Pancreas (tissue), 10 donors: ENCODE results near the gene SH3BP4. TPM values are rescaled to one million over a fixed set of nuclear protein-coding genes. Genes with fewer than 3 reads are reported as not detected.

ENCODE experiments used
- ATAC-seq, 4 donors: fragments of 200-7000 bp; cut with Tn5 transposase; one replicate each; pipeline versions ENCODE4 v1.8.0 to v1.9.1; 2020; ENCODE audit warnings: mild to moderate bottlenecking in 4 of 4, moderate library complexity in 4 of 4
- DNase-seq, 6 donors: peaks; one replicate each; pipeline ENCODE4 v3.0.0-alpha.2; 2020
- FAIRE-seq: peaks from 2 replicates; lab custom pipeline; 2012; peaks lifted over from hg19 to GRCh38; lab: Jason Lieb, UNC
- H3K27ac ChIP-seq, 4 donors: fragments of 200-600 bp; sonication (generic); 1 replicate in 3 of 4; 2 replicates in 1 of 4; pipeline versions ENCODE4 v1.5.0 to v1.8.0; 2020
- H3K27me3 ChIP-seq, 4 donors: fragments of 200-600 bp; one replicate each; pipeline ENCODE4 v1.8.0; 2021
- H3K36me3 ChIP-seq, 3 donors: fragments of 200-600 bp; sonication (generic) in 1 of 3; one replicate each; pipeline versions ENCODE4 v1.5.0 to v1.8.0; 2020 to 2021
- H3K4me1 ChIP-seq, 3 donors: fragments of 200-600 bp; one replicate each; pipeline ENCODE4 v1.8.0; 2021
- H3K4me3 ChIP-seq, 4 donors: fragments of 200-600 bp; sonication (generic) in 2 of 4; one replicate each; pipeline versions ENCODE4 v1.5.0 to v1.8.0; 2020 to 2021
- H3K9me3 ChIP-seq, 4 donors: fragments of 200-600 bp; one replicate each; pipeline ENCODE4 v1.8.0; 2021
- WGBS, 2 donors: extraction: QIAGEN DNeasy Blood & Tissue Kit; methylation state at CpG; one replicate each; pipeline ENCODE4 v1.1.7; 2013; 5-methylcytosine and 5-hydroxymethylcytosine counted together
- intact Hi-C, 3 donors: fragments of 100-400 bp; cut with DNase I; formaldehyde crosslinking; loops; one replicate each; pipeline versions ENCODE4 v1.11.1 to v1.14.2; 2022
- polyA plus RNA-seq, 2 donors: library from polyadenylated mRNA; stranded (reverse); fragments of 200-250 nt; gene quantifications; one replicate each; pipeline ENCODE4 v1.2.3, GENCODE V29; 2013
- total RNA-seq, 6 donors: library from RNA; stranded (reverse); fragmentation: NEBNext Ultra II Directional in 4 of 6; extraction: Animal tissue kit (Norgen Biotek cat#: 25700) in 4 of 6; gene quantifications; one replicate each; pipeline versions ENCODE4 v1.2.1 to v1.2.4, GENCODE V29; 2021 to 2023
- TF ChIP-seq, protein P1 (sequence below), 4 donors: fragments of 200-600 bp; sonication (generic) in 3 of 4; IDR thresholded peaks; one replicate each; pipeline versions ENCODE4 v1.5.0 to v1.8.0; 2021; ENCODE audit warnings: antibody characterized with exemption in 4 of 4
- donor health status: healthy with polysubstance abuse.
- donor health status: DM: no; HTN: no; CAD: no; lungs with moderate emphysema.
- donor health status: DM: no; HTN: no; CAD: no.
- donor health status: control.
- donor health status: control.
- donor health status: Bipolar disorder and iron deficiency.
- donor health status: DM: yes; HTN: yes; CAD: no.
- donor health status: DM: no; HTN: no; CAD: no.
- donor health status: DM: no; HTN: no; CAD: no.
- donor health status: DM: yes; HTN: yes; CAD: no.

SH3BP4 gene
- total and polyA plus RNA-seq, 8 donors = 20.5 to 99.7 (median 62.8) TPM

DNA sequence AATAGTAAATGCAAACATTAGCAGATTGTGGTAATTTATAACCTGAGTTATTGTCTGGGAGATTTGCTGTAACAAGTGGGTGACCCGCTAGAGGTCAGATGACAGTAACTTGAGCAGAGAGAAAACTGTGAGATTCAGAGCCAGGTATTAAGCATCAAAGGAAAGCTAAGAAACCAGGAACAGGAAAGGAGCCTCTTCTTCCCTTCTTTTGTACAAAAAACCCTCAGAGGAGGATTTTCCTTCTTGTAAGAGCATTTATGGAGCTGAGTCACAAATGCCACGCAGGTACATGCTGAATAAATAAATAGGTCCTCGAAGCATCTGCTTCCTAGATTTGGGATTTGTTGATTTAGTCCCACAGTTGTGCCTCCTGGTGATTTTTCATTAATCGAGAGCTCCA lies 146.5 kb downstream of the SH3BP4 start:
- Histone ChIP-seq H3K4me3 (no peak overlapping the region), H3K9me3 (no peaks in the 10 kb centered on the region), H3K27ac (peak overlapping the region in 1 of 4 donors; percentile 5), H3K4me1 (peaks cover 0 to 5% (median 4%) of the 10 kb centered on the region in 3 donors), H3K36me3 (no peaks in the 10 kb centered on the region), H3K27me3 (no peaks in the 10 kb centered on the region)
- DNase-seq (no peak), FAIRE-seq (no peak), ATAC-seq (peak in 1 of 4 donors; percentile 20)
- intact Hi-C loops = no loop called here
- TF ChIP-seq, protein P1, sequence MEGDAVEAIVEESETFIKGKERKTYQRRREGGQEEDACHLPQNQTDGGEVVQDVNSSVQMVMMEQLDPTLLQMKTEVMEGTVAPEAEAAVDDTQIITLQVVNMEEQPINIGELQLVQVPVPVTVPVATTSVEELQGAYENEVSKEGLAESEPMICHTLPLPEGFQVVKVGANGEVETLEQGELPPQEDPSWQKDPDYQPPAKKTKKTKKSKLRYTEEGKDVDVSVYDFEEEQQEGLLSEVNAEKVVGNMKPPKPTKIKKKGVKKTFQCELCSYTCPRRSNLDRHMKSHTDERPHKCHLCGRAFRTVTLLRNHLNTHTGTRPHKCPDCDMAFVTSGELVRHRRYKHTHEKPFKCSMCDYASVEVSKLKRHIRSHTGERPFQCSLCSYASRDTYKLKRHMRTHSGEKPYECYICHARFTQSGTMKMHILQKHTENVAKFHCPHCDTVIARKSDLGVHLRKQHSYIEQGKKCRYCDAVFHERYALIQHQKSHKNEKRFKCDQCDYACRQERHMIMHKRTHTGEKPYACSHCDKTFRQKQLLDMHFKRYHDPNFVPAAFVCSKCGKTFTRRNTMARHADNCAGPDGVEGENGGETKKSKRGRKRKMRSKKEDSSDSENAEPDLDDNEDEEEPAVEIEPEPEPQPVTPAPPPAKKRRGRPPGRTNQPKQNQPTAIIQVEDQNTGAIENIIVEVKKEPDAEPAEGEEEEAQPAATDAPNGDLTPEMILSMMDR (IDR thresholded peaks at IDR 0.05) = no peak
- 44 to 45% methylated on average over 4 of the region's 4 CpGs for WGBS, 2 donors

DNA sequence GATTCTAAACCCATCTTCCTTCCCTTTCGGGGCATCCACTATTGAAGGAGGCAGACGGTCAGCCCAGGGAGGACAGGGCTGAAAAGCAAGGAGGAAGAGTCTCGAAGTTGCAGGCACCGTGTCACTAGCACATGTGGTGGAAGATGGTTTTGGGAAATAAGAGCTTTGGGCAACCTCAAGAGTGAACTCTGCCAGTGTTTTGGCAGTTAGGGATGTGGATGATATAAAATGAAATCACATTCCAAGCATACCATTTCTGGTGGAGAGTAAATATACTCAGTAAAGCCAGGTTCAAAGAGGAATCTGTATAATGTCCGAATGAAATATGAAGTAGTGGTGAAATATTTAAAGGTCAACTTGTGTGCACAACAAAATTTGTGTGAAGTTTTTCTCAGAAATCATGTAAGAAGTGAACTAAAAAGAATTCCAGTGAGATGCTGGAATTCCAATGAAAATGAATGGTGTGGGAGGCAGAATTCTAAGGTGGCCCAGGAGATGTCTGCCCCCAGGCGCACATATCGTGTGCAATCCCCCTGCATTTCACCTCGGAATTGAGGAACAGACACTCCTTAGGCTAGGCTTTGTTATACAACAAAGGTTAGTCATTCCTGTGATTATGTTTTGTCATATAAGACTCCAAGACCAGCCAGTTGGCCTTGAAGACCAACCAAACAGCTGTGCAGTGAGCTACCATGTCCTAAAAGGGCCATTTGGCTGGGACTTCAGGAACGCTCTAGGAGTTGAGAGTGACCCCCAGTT lies 147.1 kb downstream of the SH3BP4 start:
- Histone ChIP-seq H3K4me3 (no peak overlapping the region), H3K27ac (peak overlapping the region in 1 of 4 donors; percentile 15), H3K9me3 (no peaks in the 10 kb centered on the region), H3K4me1 (peaks cover 0 to 5% (median 4%) of the 10 kb centered on the region in 3 donors), H3K27me3 (no peaks in the 10 kb centered on the region), H3K36me3 (no peaks in the 10 kb centered on the region)
- intact Hi-C loops = no loop called here
- peak in 3 of 4 donors; percentile 50 to 64 (median 54) for ATAC-seq
- TF ChIP-seq, protein P1 (IDR thresholded peaks at IDR 0.05) = no peak
- 66% methylated on average over 9 of the region's 9 CpGs for WGBS, 2 donors
- FAIRE-seq = no peak
- no peak for DNase-seq

DNA sequence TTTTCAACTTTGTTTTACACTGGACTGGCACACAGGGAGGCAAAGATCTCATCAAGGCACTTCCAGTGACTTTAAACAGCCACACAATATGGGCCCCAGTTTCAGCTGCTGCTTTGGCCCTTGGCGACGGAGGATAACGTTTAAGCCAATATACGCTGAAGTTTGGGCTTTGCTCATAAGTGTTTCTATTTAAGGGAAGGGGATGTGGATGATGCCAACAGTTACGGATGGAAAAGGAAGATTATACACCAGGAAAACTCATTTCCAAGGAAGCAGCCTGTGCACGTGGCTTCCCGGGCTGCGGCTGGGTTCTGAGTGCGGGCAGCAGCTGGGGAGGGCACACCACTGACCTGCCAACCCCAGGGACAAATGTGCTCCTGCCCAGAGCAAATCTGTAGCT lies 151.1 kb downstream of the SH3BP4 start:
- TF ChIP-seq, protein P1 (IDR thresholded peaks at IDR 0.05) = no peak
- 72 to 77% methylated on average over 9 of the region's 9 CpGs for WGBS, 2 donors
- intact Hi-C loops = no loop called here
- Histone ChIP-seq H3K27ac (no peak overlapping the region), H3K9me3 (no peaks in the 10 kb centered on the region), H3K4me1 (peaks cover 0 to 4% (median 3%) of the 10 kb centered on the region in 3 donors), H3K27me3 (no peaks in the 10 kb centered on the region), H3K36me3 (no peaks in the 10 kb centered on the region), H3K4me3 (no peak overlapping the region)
- FAIRE-seq (no peak), ATAC-seq (no peak), DNase-seq (no peak)
